HG02938 (cell line): ENCODE measurements around the gene ATAT1.
A peak's percentile ranks its signal among the peaks of the same experiment; 100 is the strongest.
"Not testable (repeated sequence)": the region's sequence is repeated elsewhere in the genome, so short reads cannot be mapped to it uniquely, and the experiment has no call there.

Experiments
- ATAC-seq: cut with Tn5 transposase; IDR thresholded peaks from one replicate; pipeline ENCODE4 v1.9.1; 2021; ENCODE audit warnings: mild to moderate bottlenecking, moderate library complexity; ENCODE audit not compliant: unreplicated experiment

ATAT1 gene

GRCh38 chr6:30647242-30648116, 20.8 kb downstream of the ATAT1 start:
- peak; percentile 46 for ATAC-seq

GRCh38 chr6:30651143-30651542, 24.5 kb downstream of the ATAT1 start:
- ATAC-seq, result no peak

DNA sequence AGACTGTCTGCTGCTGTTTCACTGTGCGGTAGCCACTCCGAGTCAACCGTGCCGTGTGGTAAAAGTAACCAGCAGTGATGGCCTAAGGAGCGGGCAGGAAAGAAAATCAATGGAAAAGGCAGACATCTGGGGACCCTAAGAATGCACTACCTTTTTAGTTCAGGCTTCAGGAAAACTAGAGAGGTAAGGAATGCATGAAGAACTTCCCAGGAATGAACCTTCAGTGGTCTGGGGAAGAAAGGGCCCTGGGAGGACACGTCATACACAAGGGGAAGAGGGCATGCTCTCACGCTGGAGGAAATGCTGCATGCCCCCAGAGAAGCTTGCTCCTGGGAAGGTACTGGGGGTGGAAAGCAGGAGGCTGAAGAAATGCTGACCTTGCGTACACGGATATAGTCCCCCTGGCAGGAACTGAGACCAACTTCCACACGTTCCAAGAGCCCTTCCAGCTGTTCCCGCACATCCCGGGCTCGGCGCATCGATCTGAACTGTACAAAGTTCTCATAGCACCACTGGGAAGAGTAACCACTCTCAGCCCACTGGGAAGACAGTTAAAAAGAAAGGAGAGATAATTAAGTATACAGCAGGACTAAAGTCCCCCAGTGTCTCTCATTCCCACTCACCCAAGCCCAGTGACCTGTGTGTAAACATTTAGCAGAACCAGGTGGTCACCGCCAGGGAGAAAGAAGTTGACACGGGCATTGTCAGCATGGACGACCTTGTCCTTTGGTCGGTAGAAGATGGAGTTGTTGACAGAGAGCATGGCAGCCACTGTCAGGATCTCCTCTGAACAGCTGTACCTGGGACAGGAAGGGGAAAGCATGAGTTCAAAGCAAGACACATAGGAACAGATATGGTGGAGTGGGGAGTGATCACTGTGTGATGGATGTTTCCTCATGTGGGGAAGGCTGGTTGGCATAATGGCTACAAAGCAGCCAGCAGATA, 28.4 kb downstream of the ATAT1 start:
- no peak for ATAC-seq

DNA sequence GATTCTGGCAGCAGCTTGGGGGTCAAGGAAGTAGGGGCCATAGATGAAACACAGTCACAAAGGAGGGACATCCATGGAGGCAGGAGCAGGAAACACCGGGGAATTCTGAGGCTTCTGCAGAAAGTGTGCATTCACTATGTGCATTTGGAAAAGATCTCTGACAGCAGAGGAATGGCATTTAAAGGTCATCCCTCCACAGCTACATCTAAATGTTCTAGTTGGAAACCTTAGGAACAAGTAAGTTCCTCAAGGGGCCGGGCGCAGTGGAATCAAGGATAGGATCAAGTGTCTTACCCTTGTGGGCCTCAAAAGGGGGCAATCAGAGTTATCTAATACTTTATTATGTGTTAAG, 29.0 kb downstream of the ATAT1 start:
- ATAC-seq, result no peak

DNA sequence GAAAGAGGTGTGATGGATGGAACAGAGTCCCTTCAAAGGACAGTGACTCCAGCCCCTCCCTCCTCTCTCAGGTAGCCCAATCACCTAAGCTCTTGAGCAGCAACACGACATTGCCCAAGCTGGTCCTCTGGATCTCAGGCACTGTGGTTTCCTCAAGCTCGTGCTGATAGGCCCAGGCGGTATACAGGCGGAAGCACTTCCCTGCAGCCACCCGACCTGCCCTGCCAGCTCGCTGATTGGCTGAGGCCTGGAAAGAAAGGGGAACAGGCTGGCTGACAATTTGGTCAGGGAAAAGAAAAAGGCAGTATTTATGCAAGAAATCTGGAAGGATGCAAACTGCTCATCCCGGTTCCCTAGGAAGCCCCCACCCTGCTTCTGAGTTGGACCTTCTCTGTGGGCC, 29.8 kb downstream of the ATAT1 start:
- no peak for ATAC-seq

DNA sequence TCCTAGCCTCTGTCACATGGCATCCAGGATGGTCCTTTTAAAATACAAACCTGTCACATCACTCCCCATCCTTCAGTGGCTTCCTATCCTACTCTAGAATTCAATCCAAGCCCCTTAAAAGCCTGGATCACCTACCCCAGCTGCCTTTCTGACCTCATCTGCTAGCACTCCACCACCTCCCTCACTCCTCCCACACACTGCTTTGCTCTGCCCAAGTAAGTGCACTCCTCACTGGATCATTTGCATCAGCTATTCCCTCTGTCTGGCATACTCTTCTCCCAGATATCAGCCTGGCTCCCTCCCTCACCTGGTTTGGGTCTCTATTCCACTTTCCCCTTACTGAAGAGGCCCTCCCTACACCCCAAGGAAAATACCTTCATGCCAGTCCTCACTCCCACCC, 30.8 kb downstream of the ATAT1 start:
- no peak for ATAC-seq

DNA sequence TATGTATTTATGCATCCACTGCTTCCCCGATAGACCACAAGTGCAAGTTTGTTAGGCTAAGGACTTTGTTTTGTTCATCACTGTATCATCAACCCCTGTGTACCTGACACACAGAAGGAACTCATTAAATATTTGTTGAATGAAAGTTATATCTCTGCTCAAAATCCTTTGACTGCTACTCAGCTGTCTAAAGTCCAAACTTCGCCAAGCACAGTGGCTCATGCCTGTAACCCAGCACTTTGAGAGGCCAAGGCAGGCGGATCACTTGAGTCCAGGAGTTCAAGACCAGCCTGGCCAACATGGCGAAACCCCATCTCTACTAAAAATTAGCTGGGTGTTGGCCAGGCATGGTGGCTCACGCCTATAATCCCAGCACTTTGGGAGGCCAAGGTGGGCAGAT, 31.2 kb downstream of the ATAT1 start:
- not testable (repeated sequence) for ATAC-seq

GRCh38 chr6:30664994-30665767, 38.5 kb downstream of the ATAT1 start:
- no peak for ATAC-seq

DNA sequence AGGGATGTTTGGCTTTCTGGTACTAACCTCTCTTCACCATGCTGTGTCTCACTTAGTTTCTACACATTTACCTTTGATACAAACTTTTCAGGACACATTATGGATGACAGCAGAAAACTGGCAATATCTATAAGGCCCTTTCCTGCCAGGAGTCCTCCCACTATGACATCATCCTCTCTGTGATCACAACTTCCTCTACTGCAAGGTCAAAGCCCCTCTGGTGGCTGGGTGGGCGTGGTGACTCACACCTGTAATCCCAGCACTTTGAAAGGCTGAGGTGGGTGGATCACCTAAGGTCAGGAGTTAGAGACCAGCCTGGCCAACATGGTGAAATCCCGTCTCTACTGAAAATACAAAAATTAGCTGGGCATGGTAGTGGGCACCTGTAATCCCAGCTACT, 39.6 kb downstream of the ATAT1 start:
- ATAC-seq, result not testable (repeated sequence)

- no peak for ATAC-seq
Observed at GRCh38 chr6:30670760-30671527, 44.3 kb downstream of the ATAT1 start.

DNA sequence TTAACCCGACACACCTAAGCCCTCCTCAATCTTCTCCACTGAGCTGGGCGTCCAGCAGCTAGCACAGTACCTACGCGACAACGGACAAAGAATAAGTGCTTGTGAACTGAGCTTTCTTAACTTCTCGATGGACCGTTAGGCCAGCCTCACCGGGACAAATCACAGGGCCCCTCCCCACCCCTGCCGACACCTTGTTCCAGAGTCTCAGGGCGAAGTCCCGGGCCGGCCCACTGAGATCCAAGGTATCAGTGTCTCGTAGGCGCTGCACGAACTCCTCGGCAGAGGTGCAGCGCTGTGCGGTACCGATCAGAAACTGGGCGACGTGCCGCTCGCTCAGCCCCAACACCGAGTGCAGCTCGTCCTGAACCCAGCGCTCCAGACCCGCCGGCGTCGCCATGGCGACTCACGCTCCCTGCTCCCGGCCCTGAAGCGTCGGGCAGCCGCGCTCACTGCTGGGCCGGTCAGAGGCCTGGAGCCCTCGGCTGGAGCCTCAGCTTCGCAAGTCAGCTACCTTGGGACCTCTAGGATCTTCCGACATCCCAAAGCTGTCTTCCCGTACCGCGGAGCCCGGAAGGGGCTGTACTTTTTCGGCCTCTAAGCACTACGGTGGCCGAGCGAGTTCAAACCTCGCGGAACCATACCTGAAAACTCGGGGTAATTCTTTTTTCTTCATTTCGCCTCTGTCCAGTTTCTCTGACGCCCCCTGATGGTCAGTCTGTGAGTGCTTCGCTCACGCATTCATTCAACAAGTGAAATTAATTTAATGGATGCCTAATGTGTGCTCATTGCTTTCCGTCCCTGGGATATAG, 46.0 kb downstream of the ATAT1 start, which contains the start of gene DHX16:
DHX16 (minus strand) TSS at position 562 of the 809 bp plus-strand sequence; CDS start at position 397, 165 bp downstream.
- peak; percentile 69 for ATAC-seq

GRCh38 chr6:30676660-30677285, 50.1 kb downstream of the ATAT1 start:
- ATAC-seq, result no peak

GRCh38 chr6:30678964-30679726, 52.5 kb downstream of the ATAT1 start:
- no peak for ATAC-seq

DNA sequence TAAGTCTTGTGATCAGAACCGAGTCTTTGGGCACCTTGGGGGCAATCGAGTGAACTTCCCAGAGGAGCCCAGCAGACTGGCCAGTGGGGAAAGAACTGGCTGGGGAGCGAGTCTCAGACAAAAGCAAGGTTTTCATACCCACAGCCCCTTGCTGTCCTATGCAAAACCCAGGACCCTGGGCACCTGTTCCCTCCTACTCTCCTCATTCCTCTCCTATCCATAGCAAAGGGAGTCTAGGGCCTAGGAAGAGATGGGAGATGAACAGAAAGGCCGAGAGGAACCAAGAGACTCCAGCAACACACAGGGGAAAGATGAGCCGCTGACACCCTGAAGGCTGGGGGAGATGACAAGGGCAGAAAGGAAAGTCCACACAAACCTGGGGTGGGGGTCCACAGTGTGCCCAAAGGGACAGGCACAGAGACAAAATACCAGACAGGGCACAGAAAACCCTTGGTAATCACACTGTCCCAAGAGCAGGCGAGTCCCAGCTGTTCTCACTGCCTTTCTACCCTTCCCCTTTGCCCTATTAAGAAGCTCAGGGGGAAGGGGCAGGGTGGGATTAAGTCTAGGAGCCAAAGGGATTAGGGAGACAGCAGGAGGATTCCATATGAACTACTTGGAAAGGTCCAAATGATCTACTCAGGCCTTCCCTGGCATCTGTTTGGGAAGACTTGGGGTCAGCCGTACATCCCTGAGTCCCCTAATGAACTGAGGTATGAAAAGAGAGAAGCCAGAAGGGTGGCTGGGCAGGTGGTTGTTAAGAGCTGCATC, 53.3 kb downstream of the ATAT1 start:
- no peak for ATAC-seq

- no peak for ATAC-seq
Observed at GRCh38 chr6:30681766-30682142, 55.1 kb downstream of the ATAT1 start.

- no peak for ATAC-seq
Observed at GRCh38 chr6:30682143-30683117, 55.8 kb downstream of the ATAT1 start.
